Prostate gland (tissue), 2 donors: Measurements from ENCODE around the gene CFAP46.

ENCODE experiments used
- POLR2A ChIP-seq: fragments of 450-650 bp; IDR thresholded peaks from one replicate; pipeline ENCODE4 v1.6.1; 2016; ENCODE audit warnings: antibody characterized with exemption, mild to moderate bottlenecking
- POLR2AphosphoS5 ChIP-seq: sonication (generic); formaldehyde crosslinking; IDR thresholded peaks from one replicate; pipeline ENCODE4 v1.6.1; 2017; ENCODE audit warnings: antibody characterized with exemption
- TF ChIP-seq, protein P1 (sequence below), 4 experiments: fragments of 200-600 bp in 2 of 4; fragments of 450-650 bp in 2 of 4; sonication (generic) in 2 of 4; IDR thresholded peaks; 1 replicate in 3 of 4; 2 replicates in 1 of 4; pipeline ENCODE4 v1.5.1; 2016 to 2019; ENCODE audit warnings: antibody characterized with exemption in 4 of 4, mild to moderate bottlenecking in 2 of 4, moderate library complexity in 2 of 4

DNA sequence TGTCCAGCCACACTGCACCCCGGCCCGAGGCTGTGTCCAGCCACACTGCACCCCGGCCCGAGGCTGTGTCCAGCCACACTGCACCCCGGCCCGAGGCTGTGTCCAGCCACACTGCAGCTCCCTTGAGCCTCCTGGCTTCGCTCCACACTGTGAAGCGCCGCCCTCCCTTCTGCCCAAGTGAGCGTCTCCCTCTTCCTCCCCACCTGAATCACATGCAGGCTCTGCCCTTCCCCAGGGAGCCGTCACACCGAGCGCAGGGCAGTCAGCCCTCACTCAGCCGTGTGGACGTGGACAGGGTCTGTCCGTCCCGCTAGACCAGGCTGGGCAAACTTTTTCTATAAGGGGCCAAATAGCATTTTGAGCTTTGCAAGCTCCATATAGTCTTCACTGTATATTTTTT is 27.6 kb downstream of the CFAP46 start:
- TF ChIP-seq, protein P1, sequence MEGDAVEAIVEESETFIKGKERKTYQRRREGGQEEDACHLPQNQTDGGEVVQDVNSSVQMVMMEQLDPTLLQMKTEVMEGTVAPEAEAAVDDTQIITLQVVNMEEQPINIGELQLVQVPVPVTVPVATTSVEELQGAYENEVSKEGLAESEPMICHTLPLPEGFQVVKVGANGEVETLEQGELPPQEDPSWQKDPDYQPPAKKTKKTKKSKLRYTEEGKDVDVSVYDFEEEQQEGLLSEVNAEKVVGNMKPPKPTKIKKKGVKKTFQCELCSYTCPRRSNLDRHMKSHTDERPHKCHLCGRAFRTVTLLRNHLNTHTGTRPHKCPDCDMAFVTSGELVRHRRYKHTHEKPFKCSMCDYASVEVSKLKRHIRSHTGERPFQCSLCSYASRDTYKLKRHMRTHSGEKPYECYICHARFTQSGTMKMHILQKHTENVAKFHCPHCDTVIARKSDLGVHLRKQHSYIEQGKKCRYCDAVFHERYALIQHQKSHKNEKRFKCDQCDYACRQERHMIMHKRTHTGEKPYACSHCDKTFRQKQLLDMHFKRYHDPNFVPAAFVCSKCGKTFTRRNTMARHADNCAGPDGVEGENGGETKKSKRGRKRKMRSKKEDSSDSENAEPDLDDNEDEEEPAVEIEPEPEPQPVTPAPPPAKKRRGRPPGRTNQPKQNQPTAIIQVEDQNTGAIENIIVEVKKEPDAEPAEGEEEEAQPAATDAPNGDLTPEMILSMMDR (IDR thresholded peaks at IDR 0.05): no peak
- TF ChIP-seq POLR2AphosphoS5: no peak
- no peak for TF ChIP-seq POLR2A
